Measurements from ENCODE around the gene TM4SF4.

DNA sequence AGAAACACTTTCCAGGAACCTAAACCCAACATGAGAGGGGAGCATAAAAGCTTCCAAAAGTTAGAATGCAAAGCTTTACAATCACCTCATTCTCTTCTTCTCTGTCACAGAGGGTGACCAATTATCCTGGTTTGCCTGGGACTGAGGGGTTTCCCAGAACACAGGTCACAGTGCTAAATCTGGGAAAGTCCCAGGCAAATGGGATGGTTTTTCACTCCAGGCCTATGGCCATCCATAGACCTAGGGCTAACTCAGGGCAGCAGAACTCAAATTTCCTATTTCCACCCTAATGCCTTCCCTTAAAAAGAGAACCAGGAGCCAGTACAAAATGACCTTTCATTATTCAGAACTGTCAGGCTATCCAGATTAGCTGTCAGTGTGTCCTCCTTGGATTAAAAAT is 77.0 kb downstream of the TM4SF4 start:
- TF ChIP-seq, protein P1, sequence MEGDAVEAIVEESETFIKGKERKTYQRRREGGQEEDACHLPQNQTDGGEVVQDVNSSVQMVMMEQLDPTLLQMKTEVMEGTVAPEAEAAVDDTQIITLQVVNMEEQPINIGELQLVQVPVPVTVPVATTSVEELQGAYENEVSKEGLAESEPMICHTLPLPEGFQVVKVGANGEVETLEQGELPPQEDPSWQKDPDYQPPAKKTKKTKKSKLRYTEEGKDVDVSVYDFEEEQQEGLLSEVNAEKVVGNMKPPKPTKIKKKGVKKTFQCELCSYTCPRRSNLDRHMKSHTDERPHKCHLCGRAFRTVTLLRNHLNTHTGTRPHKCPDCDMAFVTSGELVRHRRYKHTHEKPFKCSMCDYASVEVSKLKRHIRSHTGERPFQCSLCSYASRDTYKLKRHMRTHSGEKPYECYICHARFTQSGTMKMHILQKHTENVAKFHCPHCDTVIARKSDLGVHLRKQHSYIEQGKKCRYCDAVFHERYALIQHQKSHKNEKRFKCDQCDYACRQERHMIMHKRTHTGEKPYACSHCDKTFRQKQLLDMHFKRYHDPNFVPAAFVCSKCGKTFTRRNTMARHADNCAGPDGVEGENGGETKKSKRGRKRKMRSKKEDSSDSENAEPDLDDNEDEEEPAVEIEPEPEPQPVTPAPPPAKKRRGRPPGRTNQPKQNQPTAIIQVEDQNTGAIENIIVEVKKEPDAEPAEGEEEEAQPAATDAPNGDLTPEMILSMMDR (optimal IDR thresholded peaks at IDR 0.05 in 1 of 3, IDR thresholded peaks at IDR 0.05 in 1 of 3, conservative IDR thresholded peaks at IDR 0.05 in 1 of 3; ENCODE audit: extremely low read depth in 1 of 3, insufficient read depth in 2 of 3, low read length in 3 of 3), result no peak
- no peak for TF ChIP-seq EZH2 (IDR thresholded peaks at IDR 0.05; ENCODE audit: low read length)

All from keratinocyte (primary cell).